Measurements from ENCODE around the gene NRXN3.

GRCh38 chr14:78222746-78223145 is 52.6 kb downstream of the NRXN3 start:
- TF ChIP-seq CTCF (IDR thresholded peaks at IDR 0.05) = no peak
- no peak for TF ChIP-seq POLR2AphosphoS5 (IDR thresholded peaks at IDR 0.05; ENCODE audit: low read depth, low read length)

Data from Panc1 (cell line).